Fibroblast of lung (primary cell): ENCODE measurements around the gene FRMD1. TPM values are rescaled to one million over a fixed set of nuclear protein-coding genes. Genes with fewer than 3 reads are reported as not detected.

Experiments
- DNase-seq, 2 donors: peaks; one replicate each; pipeline versions ENCODE4 v3.0.0 to v3.0.0-alpha.2; 2010; ENCODE audit warnings: low read depth in 2 of 2
- H2AFZ ChIP-seq: 2 replicates; pipeline ENCODE4 v1.5.1; 2012; ENCODE audit warnings: low read length, control low read depth, inconsistent platforms
- H3K27ac ChIP-seq: 2 replicates; pipeline ENCODE4 v1.5.1; 2011; ENCODE audit warnings: low read length, control low read depth; ENCODE audit not compliant: insufficient read depth
- H3K27me3 ChIP-seq: 2 replicates; pipeline ENCODE4 v1.5.1; 2011; ENCODE audit warnings: mild to moderate bottlenecking, low read length; ENCODE audit not compliant: control insufficient read depth, insufficient read depth
- H3K36me3 ChIP-seq: 2 replicates; pipeline ENCODE4 v1.5.1; 2011; ENCODE audit warnings: low read length; ENCODE audit not compliant: control insufficient read depth, insufficient read depth
- H3K4me1 ChIP-seq: 2 replicates; pipeline ENCODE4 v1.5.1; 2011; ENCODE audit warnings: low read length; ENCODE audit not compliant: control insufficient read depth, insufficient read depth; ENCODE audit errors: extremely low read depth
- H3K4me2 ChIP-seq: 2 replicates; pipeline ENCODE4 v1.5.1; 2011; ENCODE audit warnings: low read length, control low read depth; ENCODE audit not compliant: insufficient read depth; ENCODE audit errors: extremely low read depth
- H3K4me3 ChIP-seq, 4 experiments: fragments of 200-600 bp in 1 of 4; sonication (generic) in 1 of 4; replicated peaks in 1 of 4; 2 replicates each; pipeline ENCODE4 v1.5.1; 2011 to 2016; ENCODE audit warnings: low read length in 4 of 4, low read depth in 3 of 4, mild to moderate bottlenecking in 3 of 4, control low read depth in 2 of 4, inconsistent platforms in 1 of 4, mixed read lengths in 1 of 4; ENCODE audit not compliant: insufficient read depth in 1 of 4; ENCODE audit errors: control extremely low read depth in 1 of 4
- H3K79me2 ChIP-seq: 2 replicates; pipeline ENCODE4 v1.5.1; 2012; ENCODE audit warnings: mild to moderate bottlenecking, low read length, inconsistent platforms; ENCODE audit not compliant: control insufficient read depth, insufficient read depth
- H3K9ac ChIP-seq: 2 replicates; pipeline ENCODE4 v1.5.1; 2011; ENCODE audit warnings: mild to moderate bottlenecking, low read length, control low read depth; ENCODE audit not compliant: insufficient read depth
- H3K9me3 ChIP-seq: 2 replicates; pipeline ENCODE4 v1.5.1; 2012; ENCODE audit warnings: low read depth, low read length; ENCODE audit not compliant: control insufficient read depth, insufficient read depth
- H4K20me1 ChIP-seq: 2 replicates; pipeline ENCODE4 v1.5.1; 2011; ENCODE audit warnings: low read length; ENCODE audit not compliant: control insufficient read depth, insufficient read depth; ENCODE audit errors: extremely low read depth
- CTCF ChIP-seq, 2 donors: IDR thresholded peaks in 1 of 2; conservative IDR thresholded peaks in 1 of 2; 1 replicate in 1 of 2; 2 replicates in 1 of 2; pipeline ENCODE4 v1.5.1; 2011 to 2012; ENCODE audit warnings: low read length in 2 of 2, control low read depth in 1 of 2, inconsistent platforms in 1 of 2, low read depth in 1 of 2, mild to moderate bottlenecking in 1 of 2
- EZH2 ChIP-seq: IDR thresholded peaks from 2 replicates; pipeline ENCODE4 v1.5.1; 2012; ENCODE audit warnings: low read length, control low read depth, mild to moderate bottlenecking; ENCODE audit errors: missing control alignments
- polyA plus RNA-seq, 2 donors: library from polyadenylated mRNA; depleted of rRNA in 1 of 2; stranded (reverse) in 1 of 2; unstranded in 1 of 2; fragments of >200 nt; gene quantifications; 2 replicates each; pipeline ENCODE4 v1.2.1, GENCODE V29; 2011 to 2012; ENCODE audit warnings: missing spikeins in 1 of 2
- total RNA-seq: library from RNA; depleted of rRNA; stranded (reverse); fragments of >200 nt; gene quantifications from 2 replicates; pipeline ENCODE4 v1.2.1, GENCODE V29; 2014

Gene FRMD1
- total and polyA plus RNA-seq, 2 donors (not counting 1 experiment from before 2014, with no cell fraction given): not detected

- no peak overlapping the region for H3K4me2 ChIP-seq
- no peak overlapping the region for H3K27ac ChIP-seq
- no peak for DNase-seq
- no peaks in the 10 kb centered on the region for H4K20me1 ChIP-seq
- H3K4me3 ChIP-seq: no peak overlapping the region
- H3K9ac ChIP-seq: no peak overlapping the region
- no peak overlapping the region for H2AFZ ChIP-seq
- TF ChIP-seq EZH2 (no peak), CTCF (conservative IDR thresholded peaks at IDR 0.05 in 1 of 2, IDR thresholded peaks at IDR 0.05 in 1 of 2; ENCODE audit: low read depth in 1 of 2, low read length in 2 of 2) (no peak)
- H3K9me3 ChIP-seq: no peaks in the 10 kb centered on the region
- no peaks in the 10 kb centered on the region for H3K36me3 ChIP-seq
- peaks cover 7% of the 10 kb centered on the region for H3K4me1 ChIP-seq
- no peaks in the 10 kb centered on the region for H3K27me3 ChIP-seq
- no peaks in the 10 kb centered on the region for H3K79me2 ChIP-seq
Observed at GRCh38 chr6:168039301-168039700, 39.7 kb downstream of the FRMD1 start.

DNA sequence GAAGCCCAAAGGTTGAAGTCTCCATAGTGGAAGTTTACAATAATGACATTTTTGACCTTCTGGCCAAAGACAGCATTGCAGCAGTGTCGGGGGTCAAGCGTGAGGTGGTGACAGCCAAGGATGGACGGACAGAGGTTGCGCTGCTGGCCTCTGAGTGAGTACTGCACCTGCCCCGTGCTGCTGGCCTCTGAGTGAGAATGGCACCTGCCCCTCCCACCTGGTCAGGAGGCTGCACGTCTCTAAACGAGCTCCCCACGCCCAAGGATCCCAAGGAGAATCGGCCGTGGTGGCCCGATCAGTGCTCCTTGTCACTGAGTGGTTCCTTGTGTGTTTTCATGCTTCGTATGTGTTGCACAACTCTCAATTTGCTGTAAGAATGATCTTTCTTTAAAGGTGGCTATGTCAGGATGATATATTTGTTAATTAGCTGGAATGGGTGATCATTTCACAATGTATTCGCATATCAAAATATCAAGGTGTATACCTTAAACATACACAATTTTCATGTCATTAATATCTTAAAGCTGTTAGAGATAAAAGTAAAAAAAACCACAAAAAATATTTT, 40.4 kb downstream of the FRMD1 start:
- Histone ChIP-seq H2AFZ (no peak overlapping the region), H3K27ac (no peak overlapping the region), H3K4me3 (no peak overlapping the region), H4K20me1 (no peaks in the 10 kb centered on the region), H3K27me3 (no peaks in the 10 kb centered on the region), H3K9me3 (no peaks in the 10 kb centered on the region), H3K9ac (no peak overlapping the region), H3K4me1 (peaks cover 7% of the 10 kb centered on the region), H3K79me2 (no peaks in the 10 kb centered on the region), H3K36me3 (no peaks in the 10 kb centered on the region), H3K4me2 (no peak overlapping the region)
- TF ChIP-seq EZH2: no peak
- no peak for TF ChIP-seq CTCF (conservative IDR thresholded peaks at IDR 0.05 in 1 of 2, IDR thresholded peaks at IDR 0.05 in 1 of 2; ENCODE audit: low read depth in 1 of 2, low read length in 2 of 2)
- DNase-seq: no peak

DNA sequence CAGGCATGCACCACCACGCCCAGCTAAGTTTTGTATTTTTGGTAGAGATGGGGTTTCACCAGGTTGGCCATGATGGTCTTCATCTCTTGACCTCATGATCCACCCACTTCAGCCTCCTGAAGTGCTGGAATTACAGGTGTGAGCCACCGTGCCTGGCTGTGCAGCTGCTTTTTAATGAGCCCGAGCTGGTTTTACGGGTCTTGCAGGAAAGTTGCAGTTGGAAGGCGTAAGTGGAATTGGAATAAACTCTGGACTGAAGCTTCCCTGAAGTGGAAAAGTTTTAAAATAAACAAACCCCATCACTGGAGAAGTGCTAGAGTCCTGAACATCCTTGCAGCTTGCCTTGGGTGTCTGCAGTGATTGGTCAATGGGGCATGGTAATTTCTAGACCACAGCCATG, 41.2 kb downstream of the FRMD1 start:
- no peaks in the 10 kb centered on the region for H3K79me2 ChIP-seq
- H3K9me3 ChIP-seq: no peaks in the 10 kb centered on the region
- H3K27ac ChIP-seq: no peak overlapping the region
- no peaks in the 10 kb centered on the region for H4K20me1 ChIP-seq
- DNase-seq: no peak
- peaks cover 7% of the 10 kb centered on the region for H3K4me1 ChIP-seq
- H3K4me2 ChIP-seq: no peak overlapping the region
- TF ChIP-seq EZH2: no peak
- no peak for TF ChIP-seq CTCF (conservative IDR thresholded peaks at IDR 0.05 in 1 of 2, IDR thresholded peaks at IDR 0.05 in 1 of 2; ENCODE audit: low read depth in 1 of 2, low read length in 2 of 2)
- no peak overlapping the region for H3K4me3 ChIP-seq
- no peaks in the 10 kb centered on the region for H3K27me3 ChIP-seq
- H2AFZ ChIP-seq: no peak overlapping the region
- no peak overlapping the region for H3K9ac ChIP-seq
- no peaks in the 10 kb centered on the region for H3K36me3 ChIP-seq
